ENCODE data around the gene ZFAND3. TPM values are rescaled to one million over a fixed set of nuclear protein-coding genes. Genes with fewer than 3 reads are reported as not detected.

ZFAND3 gene
- polyA plus RNA-seq, 1 donor (not counting 4 experiments of a cell fraction or from before 2014, with no cell fraction given): 19.6 TPM

DNA sequence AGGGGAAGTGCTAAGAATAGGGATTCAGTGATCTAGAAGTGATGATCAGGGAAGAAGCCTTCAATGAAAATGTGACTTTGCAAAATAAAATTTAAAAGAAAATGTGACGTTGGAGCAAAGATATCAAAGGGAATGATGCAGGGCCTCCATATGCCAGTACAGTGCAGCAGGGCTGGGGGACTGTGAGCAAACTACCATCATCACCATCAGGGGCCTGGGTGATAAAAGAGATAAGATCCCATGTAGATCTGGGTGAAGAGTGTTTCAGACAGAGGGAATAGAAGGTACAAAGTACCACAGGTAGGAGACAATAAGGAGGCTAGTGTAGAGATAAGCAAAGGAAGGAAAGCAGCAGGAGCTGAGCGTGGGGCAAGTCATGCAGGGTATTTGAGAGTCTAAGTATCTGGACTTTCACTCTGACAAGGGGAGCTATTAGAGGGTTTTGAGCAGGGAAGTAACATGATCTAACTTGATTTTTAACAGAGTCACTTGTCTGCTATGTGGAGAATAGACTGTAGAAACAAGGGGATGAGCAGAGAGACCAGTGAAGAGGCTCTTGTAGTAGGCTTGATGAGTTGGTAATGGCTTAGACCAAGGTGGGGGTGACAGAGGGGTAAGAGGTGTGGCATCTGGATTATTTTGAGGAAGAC lies 295.6 kb downstream of the ZFAND3 start:
- DNase-seq (ENCODE audit: low read depth, low spot score) (no peak), FAIRE-seq (peak; percentile 83)
- Histone ChIP-seq H3K4me3 (ENCODE audit: control insufficient read depth in 2 of 3, extremely low read depth in 1 of 3, insufficient read depth in 2 of 3, low read depth in 1 of 3, low read length in 3 of 3) (no peak overlapping the region), H3K36me3 (ENCODE audit: control insufficient read depth in 2 of 2, extremely low read depth in 1 of 2, insufficient read depth in 2 of 2, low read length in 2 of 2) (peaks cover 0 to 3% of the 10 kb centered on the region in 2 experiments), H3K4me2 (ENCODE audit: control insufficient read depth, extremely low read depth, insufficient read depth, low read depth, low read length) (peak overlapping the region; percentile 16), H3K4me1 (ENCODE audit: control insufficient read depth, extremely low read depth, insufficient read depth, low read length) (peaks cover 18% of the 10 kb centered on the region), H3K9me3 (ENCODE audit: control insufficient read depth, low read depth, low read length) (no peaks in the 10 kb centered on the region), H3K79me2 (ENCODE audit: control insufficient read depth, insufficient read depth, low read length) (no peaks in the 10 kb centered on the region), H3K9me1 (ENCODE audit: control insufficient read depth, extremely low read depth, insufficient read depth, low read length) (no peaks in the 10 kb centered on the region), H3K27me3 (ENCODE audit: control insufficient read depth, extremely low read depth, insufficient read depth, low read length) (no peaks in the 10 kb centered on the region), H4K20me1 (ENCODE audit: control insufficient read depth, extremely low read depth, insufficient read depth, low read length) (no peaks in the 10 kb centered on the region), H3K9ac (ENCODE audit: control insufficient read depth, extremely low read depth, insufficient read depth, low read length) (no peak overlapping the region), H2AFZ (ENCODE audit: control insufficient read depth, low read length) (no peak overlapping the region), H3K27ac (ENCODE audit: control insufficient read depth, insufficient read depth, low read length) (no peak overlapping the region)
- dilution Hi-C loops (cut with MboI; ENCODE audit: extremely low pct_ligation_motif_present, low sequenced_read_pairs): no loop called here
- TF ChIP-seq EZH2 (IDR thresholded peaks at IDR 0.05; ENCODE audit: low read length): no peak
- TF ChIP-seq, protein P1, sequence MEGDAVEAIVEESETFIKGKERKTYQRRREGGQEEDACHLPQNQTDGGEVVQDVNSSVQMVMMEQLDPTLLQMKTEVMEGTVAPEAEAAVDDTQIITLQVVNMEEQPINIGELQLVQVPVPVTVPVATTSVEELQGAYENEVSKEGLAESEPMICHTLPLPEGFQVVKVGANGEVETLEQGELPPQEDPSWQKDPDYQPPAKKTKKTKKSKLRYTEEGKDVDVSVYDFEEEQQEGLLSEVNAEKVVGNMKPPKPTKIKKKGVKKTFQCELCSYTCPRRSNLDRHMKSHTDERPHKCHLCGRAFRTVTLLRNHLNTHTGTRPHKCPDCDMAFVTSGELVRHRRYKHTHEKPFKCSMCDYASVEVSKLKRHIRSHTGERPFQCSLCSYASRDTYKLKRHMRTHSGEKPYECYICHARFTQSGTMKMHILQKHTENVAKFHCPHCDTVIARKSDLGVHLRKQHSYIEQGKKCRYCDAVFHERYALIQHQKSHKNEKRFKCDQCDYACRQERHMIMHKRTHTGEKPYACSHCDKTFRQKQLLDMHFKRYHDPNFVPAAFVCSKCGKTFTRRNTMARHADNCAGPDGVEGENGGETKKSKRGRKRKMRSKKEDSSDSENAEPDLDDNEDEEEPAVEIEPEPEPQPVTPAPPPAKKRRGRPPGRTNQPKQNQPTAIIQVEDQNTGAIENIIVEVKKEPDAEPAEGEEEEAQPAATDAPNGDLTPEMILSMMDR (optimal IDR thresholded peaks at IDR 0.05 in 1 of 3, IDR thresholded peaks at IDR 0.05 in 1 of 3, conservative IDR thresholded peaks at IDR 0.05 in 1 of 3; ENCODE audit: extremely low read depth in 1 of 3, insufficient read depth in 2 of 3, low read length in 3 of 3): no peak

DNA sequence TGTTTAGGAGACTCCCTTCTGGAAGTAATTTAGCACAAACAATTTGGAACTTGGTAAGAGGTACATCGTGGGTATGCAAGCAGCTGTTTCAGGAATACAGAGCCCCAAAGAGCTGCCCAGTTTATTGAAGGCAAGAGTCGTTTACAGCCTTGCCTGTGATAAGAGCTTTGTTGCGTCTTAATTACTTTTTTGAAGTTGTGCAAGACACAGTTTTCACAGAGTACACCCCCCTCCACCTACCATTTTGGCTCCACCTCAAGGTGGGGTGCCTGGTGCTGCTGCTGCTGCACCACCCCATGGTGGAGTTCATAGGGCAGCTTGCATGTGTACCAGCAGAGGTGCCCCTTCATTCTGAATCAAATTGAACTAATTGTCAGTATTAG lies 296.1 kb downstream of the ZFAND3 start:
- H2AFZ ChIP-seq (ENCODE audit: control insufficient read depth, low read length): no peak overlapping the region
- FAIRE-seq (no peak), DNase-seq (ENCODE audit: low read depth, low spot score) (no peak)
- H3K9me1 ChIP-seq (ENCODE audit: control insufficient read depth, extremely low read depth, insufficient read depth, low read length): no peaks in the 10 kb centered on the region
- peaks cover 18% of the 10 kb centered on the region for H3K4me1 ChIP-seq (ENCODE audit: control insufficient read depth, extremely low read depth, insufficient read depth, low read length)
- no peak overlapping the region for H3K4me3 ChIP-seq (ENCODE audit: control insufficient read depth in 2 of 3, extremely low read depth in 1 of 3, insufficient read depth in 2 of 3, low read depth in 1 of 3, low read length in 3 of 3)
- no peaks in the 10 kb centered on the region for H3K27me3 ChIP-seq (ENCODE audit: control insufficient read depth, extremely low read depth, insufficient read depth, low read length)
- H4K20me1 ChIP-seq (ENCODE audit: control insufficient read depth, extremely low read depth, insufficient read depth, low read length): no peaks in the 10 kb centered on the region
- H3K79me2 ChIP-seq (ENCODE audit: control insufficient read depth, insufficient read depth, low read length): no peaks in the 10 kb centered on the region
- TF ChIP-seq EZH2 (IDR thresholded peaks at IDR 0.05; ENCODE audit: low read length): no peak
- H3K27ac ChIP-seq (ENCODE audit: control insufficient read depth, insufficient read depth, low read length): no peak overlapping the region
- H3K9ac ChIP-seq (ENCODE audit: control insufficient read depth, extremely low read depth, insufficient read depth, low read length): no peak overlapping the region
- peaks cover 0 to 3% of the 10 kb centered on the region in 2 experiments for H3K36me3 ChIP-seq (ENCODE audit: control insufficient read depth in 2 of 2, extremely low read depth in 1 of 2, insufficient read depth in 2 of 2, low read length in 2 of 2)
- no peaks in the 10 kb centered on the region for H3K9me3 ChIP-seq (ENCODE audit: control insufficient read depth, low read depth, low read length)
- H3K4me2 ChIP-seq (ENCODE audit: control insufficient read depth, extremely low read depth, insufficient read depth, low read depth, low read length): no peak overlapping the region
- dilution Hi-C loops (cut with MboI; ENCODE audit: extremely low pct_ligation_motif_present, low sequenced_read_pairs): no loop called here

DNA sequence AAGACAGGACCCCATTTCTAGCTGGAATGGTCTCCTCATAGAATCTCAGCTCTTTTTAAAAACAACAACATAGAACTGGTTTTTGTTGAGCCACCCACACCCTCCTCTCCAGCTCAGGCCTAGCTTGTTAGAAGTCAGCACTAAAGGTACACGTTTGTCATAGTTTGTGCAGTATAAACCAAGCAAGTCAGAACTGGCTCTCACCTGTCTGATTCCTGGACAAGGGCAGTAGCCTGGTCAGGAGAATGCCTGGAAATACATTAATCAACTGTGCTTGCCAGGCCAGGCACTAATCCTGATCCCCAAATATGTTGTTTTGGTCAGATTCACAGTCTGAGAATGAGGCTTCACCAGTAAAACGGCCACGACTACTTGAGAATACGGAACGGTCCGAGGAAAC lies 296.7 kb downstream of the ZFAND3 start:
- Histone ChIP-seq H4K20me1 (ENCODE audit: control insufficient read depth, extremely low read depth, insufficient read depth, low read length) (no peaks in the 10 kb centered on the region), H3K4me3 (ENCODE audit: control insufficient read depth in 2 of 3, extremely low read depth in 1 of 3, insufficient read depth in 2 of 3, low read depth in 1 of 3, low read length in 3 of 3) (no peak overlapping the region), H3K27ac (ENCODE audit: control insufficient read depth, insufficient read depth, low read length) (no peak overlapping the region), H2AFZ (ENCODE audit: control insufficient read depth, low read length) (no peak overlapping the region), H3K4me2 (ENCODE audit: control insufficient read depth, extremely low read depth, insufficient read depth, low read depth, low read length) (no peak overlapping the region), H3K9me3 (ENCODE audit: control insufficient read depth, low read depth, low read length) (no peaks in the 10 kb centered on the region), H3K27me3 (ENCODE audit: control insufficient read depth, extremely low read depth, insufficient read depth, low read length) (no peaks in the 10 kb centered on the region), H3K36me3 (ENCODE audit: control insufficient read depth in 2 of 2, extremely low read depth in 1 of 2, insufficient read depth in 2 of 2, low read length in 2 of 2) (peaks cover 0 to 3% of the 10 kb centered on the region in 2 experiments), H3K9me1 (ENCODE audit: control insufficient read depth, extremely low read depth, insufficient read depth, low read length) (no peaks in the 10 kb centered on the region), H3K79me2 (ENCODE audit: control insufficient read depth, insufficient read depth, low read length) (no peaks in the 10 kb centered on the region), H3K4me1 (ENCODE audit: control insufficient read depth, extremely low read depth, insufficient read depth, low read length) (peaks cover 18% of the 10 kb centered on the region), H3K9ac (ENCODE audit: control insufficient read depth, extremely low read depth, insufficient read depth, low read length) (no peak overlapping the region)
- TF ChIP-seq, protein P1 (optimal IDR thresholded peaks at IDR 0.05 in 1 of 3, IDR thresholded peaks at IDR 0.05 in 1 of 3, conservative IDR thresholded peaks at IDR 0.05 in 1 of 3; ENCODE audit: extremely low read depth in 1 of 3, insufficient read depth in 2 of 3, low read length in 3 of 3): no peak
- no peak for TF ChIP-seq EZH2 (IDR thresholded peaks at IDR 0.05; ENCODE audit: low read length)
- FAIRE-seq (no peak), DNase-seq (ENCODE audit: low read depth, low spot score) (no peak)
- dilution Hi-C loops (cut with MboI; ENCODE audit: extremely low pct_ligation_motif_present, low sequenced_read_pairs): no loop called here

All from keratinocyte (primary cell).